ENCODE measurements around the gene DUS2.

The DUS2 gene

DNA sequence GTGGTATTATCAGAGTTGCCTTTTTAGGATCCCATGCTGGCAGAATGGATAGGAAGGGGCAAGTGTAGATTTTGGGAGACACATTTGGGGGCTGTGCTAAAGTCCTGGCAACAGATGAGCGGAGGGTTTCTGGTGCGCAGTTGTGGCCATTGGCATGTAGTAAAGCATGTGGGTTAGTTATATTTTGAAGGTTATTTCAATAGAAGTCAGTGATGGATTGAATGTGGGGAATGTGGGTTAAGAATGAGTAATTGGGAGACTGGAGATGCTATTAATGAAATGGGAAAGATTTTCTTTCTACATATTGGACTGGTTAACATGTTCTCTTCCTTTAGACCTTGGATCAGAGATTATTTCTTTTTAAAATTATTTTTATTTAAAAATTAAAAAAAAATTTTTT, 10.0 kb downstream of the DUS2 start:
- Histone ChIP-seq H3K4me3 (ENCODE audit: low read depth, low read length) (no peak overlapping the region), H3K36me3 (replicated peaks) (no peaks in the 10 kb centered on the region), H3K27me3 (replicated peaks) (no peaks in the 10 kb centered on the region), H3K27ac (no peak overlapping the region)
- TF ChIP-seq CTCF (IDR thresholded peaks at IDR 0.05; ENCODE audit: low read depth, low read length, missing control alignments), result no peak
- DNase-seq, result no peak
- in situ Hi-C loops (cut with HindIII; ENCODE audit: low pct_ligation_motif_present, low sequenced_read_pairs), result no loop called here

- no peak overlapping the region for H3K27ac ChIP-seq
- in situ Hi-C loops (cut with HindIII; ENCODE audit: low pct_ligation_motif_present, low sequenced_read_pairs), result no loop called here
- DNase-seq, result no peak
Measured at GRCh38 chr16:68035227-68035626, 12.1 kb downstream of the DUS2 start.

DNA sequence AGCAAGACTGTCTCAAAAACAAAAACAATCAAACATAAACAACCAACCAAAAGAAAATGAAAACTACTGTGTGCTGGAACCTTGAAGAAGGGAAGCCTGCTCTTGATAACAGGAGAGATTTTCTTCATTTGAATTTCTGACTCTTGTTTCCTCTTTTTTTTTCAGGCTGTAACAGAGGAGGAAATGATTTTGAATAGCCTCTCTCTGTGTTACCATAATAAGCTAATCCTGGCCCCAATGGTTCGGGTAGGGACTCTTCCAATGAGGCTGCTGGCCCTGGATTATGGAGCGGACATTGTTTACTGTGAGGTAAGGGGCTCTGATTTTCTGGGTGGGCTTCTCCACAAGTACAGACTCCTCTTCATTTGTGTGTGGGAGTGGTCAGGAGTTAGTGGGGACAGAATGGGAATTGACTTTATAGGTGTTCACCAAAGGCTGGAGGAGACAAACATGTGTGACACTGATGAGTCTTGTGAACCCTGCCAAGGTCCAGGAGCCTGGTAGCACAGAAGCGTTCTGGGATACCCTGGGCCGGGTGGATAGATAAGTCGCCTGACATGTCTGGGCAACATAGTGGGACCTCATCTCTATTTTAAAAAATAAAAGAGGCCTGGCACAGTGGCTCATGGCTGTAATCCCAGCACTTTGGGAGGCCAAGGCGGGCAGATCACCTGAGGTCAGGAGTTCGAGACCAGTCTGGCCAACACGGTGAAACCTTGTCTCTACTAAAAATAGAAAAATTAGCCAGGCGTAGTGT, 14.9 kb downstream of the DUS2 start:
- Histone ChIP-seq H3K27ac (no peak overlapping the region), H3K27me3 (replicated peaks) (no peaks in the 10 kb centered on the region), H3K36me3 (replicated peaks) (peaks cover 11% of the 10 kb centered on the region), H3K4me3 (ENCODE audit: low read depth, low read length) (no peak overlapping the region)
- no peak for DNase-seq
- in situ Hi-C loops (cut with HindIII; ENCODE audit: low pct_ligation_motif_present, low sequenced_read_pairs), result no loop called here
- TF ChIP-seq CTCF (IDR thresholded peaks at IDR 0.05; ENCODE audit: low read depth, low read length, missing control alignments), result no peak

More at GRCh38 chr16:68035227-68035626, 12.1 kb downstream of the DUS2 start:
- peaks cover 5% of the 10 kb centered on the region for H3K36me3 ChIP-seq (replicated peaks)
- no peak overlapping the region for H3K4me3 ChIP-seq (ENCODE audit: low read depth, low read length)
- H3K27me3 ChIP-seq (replicated peaks), result no peaks in the 10 kb centered on the region
- no peak for TF ChIP-seq CTCF (IDR thresholded peaks at IDR 0.05; ENCODE audit: low read depth, low read length, missing control alignments)

DNA sequence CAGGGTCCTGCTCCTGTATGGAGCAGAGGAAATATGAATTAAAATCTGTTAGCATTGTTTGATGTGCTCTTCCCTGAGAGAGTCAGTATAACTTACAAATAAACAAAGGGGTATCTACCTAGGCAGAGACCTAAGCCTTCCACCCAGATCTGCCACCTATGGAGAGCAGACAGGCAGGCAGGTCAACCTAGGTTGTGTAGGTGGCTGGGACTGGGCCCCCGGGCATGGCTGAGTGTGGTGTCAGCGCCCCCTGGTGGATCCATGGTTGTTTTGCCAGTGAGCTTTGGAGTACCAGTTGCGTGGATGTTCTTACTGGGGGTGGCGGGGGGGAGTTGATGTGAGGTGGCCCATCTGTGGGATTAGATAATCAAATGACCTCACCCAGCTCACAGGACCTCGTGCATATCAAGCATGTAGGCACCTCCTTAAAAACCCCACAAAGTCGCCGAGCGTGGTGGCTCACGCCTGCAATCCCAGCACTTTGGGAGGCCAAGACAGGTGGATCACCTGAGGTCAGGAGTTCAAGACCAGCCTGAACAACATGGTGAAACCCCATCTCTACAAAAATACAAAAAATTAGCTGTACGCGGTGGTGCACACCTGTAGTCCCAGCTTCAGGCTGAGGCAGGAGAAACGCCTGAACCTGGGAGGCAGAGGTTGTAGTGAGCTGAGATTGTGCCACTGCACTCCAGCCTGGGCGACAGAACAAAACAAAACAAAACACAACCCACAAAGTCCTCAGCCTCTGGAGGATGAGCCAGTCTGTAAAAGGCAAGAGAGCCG, 17.6 kb downstream of the DUS2 start:
- DNase-seq, result peak; percentile 67
- in situ Hi-C loops (cut with HindIII; ENCODE audit: low pct_ligation_motif_present, low sequenced_read_pairs), result no loop called here
- Histone ChIP-seq H3K36me3 (replicated peaks) (peaks cover 11% of the 10 kb centered on the region), H3K27ac (no peak overlapping the region), H3K27me3 (replicated peaks) (no peaks in the 10 kb centered on the region), H3K4me3 (ENCODE audit: low read depth, low read length) (no peak overlapping the region)
- peak; percentile 91 for TF ChIP-seq CTCF (IDR thresholded peaks at IDR 0.05; ENCODE audit: low read depth, low read length, missing control alignments)

DNA sequence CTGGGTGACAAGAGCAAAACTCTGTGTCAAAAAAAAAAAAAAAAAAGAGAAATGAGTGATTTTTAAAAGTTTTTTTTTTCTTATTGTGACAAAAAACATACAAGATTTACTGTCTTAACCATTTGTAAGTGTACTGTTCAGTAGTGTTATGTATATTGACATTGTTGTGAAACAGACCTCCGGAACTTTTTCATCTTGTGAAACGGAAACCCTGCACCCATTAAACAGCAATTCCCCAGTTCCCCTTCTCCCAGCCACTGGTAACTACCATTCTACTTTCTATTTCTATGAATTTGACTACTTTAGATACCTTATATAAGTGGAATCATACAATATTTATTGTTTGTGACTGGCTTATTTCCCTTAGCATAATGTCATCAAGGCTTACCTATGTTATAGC, 18.7 kb downstream of the DUS2 start:
- H3K36me3 ChIP-seq (replicated peaks), result peaks cover 11% of the 10 kb centered on the region
- no peak for TF ChIP-seq CTCF (IDR thresholded peaks at IDR 0.05; ENCODE audit: low read depth, low read length, missing control alignments)
- no peak for DNase-seq
- no peak overlapping the region for H3K27ac ChIP-seq
- H3K4me3 ChIP-seq (ENCODE audit: low read depth, low read length), result no peak overlapping the region
- in situ Hi-C loops (cut with HindIII; ENCODE audit: low pct_ligation_motif_present, low sequenced_read_pairs), result no loop called here
- H3K27me3 ChIP-seq (replicated peaks), result no peaks in the 10 kb centered on the region

Data from brain microvascular endothelial cell (primary cell).